Activated CD4-positive, alpha-beta memory T cell treated with anti-CD3 and anti-CD28 coated beads for 36 hours (primary cell): Measurements from ENCODE around the gene EDN2. TPM values are rescaled to one million over a fixed set of nuclear protein-coding genes. Genes with fewer than 3 reads are reported as not detected.

Experiments
- CTCF ChIA-PET: fragments of 350-600 bp; sonication (Branson Sonifier 250); formaldehyde crosslinking; loops from one replicate; lab custom pipeline; 2021; ENCODE audit warnings: antibody characterized with exemption, inconsistent platforms; lab: Charles Lee
- POLR2A ChIA-PET: fragments of 350-600 bp; sonication (Branson Sonifier 250); formaldehyde crosslinking; loops from one replicate; lab custom pipeline; 2021; ENCODE audit warnings: antibody characterized with exemption; lab: Charles Lee
- DNase-seq: peaks from one replicate; pipeline ENCODE4 v3.0.0-alpha.2; 2020
- H3K27ac Mint-ChIP-seq: one replicate; pipeline ENCODE4 v1.8.0; 2021; ENCODE audit warnings: mixed read lengths
- H3K27me3 Mint-ChIP-seq: one replicate; pipeline ENCODE4 v1.8.0; 2021; ENCODE audit warnings: mixed read lengths
- H3K36me3 Mint-ChIP-seq: one replicate; pipeline ENCODE4 v1.8.0; 2021; ENCODE audit warnings: mixed read lengths
- H3K4me1 Mint-ChIP-seq: one replicate; pipeline ENCODE4 v1.8.0; 2021; ENCODE audit warnings: low read depth, mixed read lengths
- H3K4me3 Mint-ChIP-seq: one replicate; pipeline ENCODE4 v1.8.0; 2021; ENCODE audit warnings: mild to moderate bottlenecking, mixed read lengths
- H3K9me3 Mint-ChIP-seq: one replicate; pipeline ENCODE4 v1.8.0; 2021; ENCODE audit warnings: mixed read lengths
- intact Hi-C: fragments of 100-400 bp; cut with micrococcal nuclease; formaldehyde crosslinking; loops from one replicate; pipeline ENCODE4 v1.15.1; 2023
- total RNA-seq, 2 experiments: library from RNA; stranded (reverse); gene quantifications; one replicate each; pipeline ENCODE4 v1.2.3, GENCODE V29; 2021

EDN2 gene
- total RNA-seq, 2 experiments from 2014 or later: not detected

DNA sequence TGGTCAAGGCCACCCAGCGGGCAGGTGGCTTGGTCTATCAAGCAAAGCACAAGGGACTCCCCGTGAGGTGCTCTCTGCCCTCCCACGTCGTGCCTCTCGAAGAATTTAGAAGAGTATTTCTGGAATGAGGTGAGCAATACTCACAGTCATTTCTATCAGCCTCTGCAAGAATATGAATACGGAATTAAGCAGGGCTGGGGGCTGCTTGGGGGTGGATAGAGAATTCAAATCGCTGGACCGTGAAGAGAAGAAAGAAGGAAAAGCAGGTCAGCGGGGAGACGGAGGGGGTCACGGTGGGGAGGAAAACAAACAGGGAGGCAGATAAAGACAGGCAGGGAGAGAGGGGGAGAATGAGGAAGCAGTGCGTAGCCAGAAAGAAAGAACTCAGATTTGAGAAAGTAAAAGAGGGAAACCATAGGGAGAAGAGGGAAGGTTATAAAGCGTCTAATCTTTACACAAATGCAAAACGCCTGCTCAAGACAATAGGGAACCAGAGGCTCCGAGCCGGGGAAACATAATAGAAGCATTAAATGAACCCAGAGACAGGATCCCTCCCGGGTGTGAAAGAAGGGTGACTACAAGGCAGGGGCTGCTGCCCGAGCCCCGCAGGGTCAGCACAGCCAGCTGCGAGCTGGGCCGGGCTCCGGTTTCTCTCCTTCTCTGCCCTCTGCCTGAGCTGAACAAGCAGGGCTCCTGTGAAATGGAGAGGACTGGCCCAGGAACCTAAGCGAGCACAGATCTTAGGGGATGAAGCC lies 2.1 kb upstream of the EDN2 start:
- H3K9me3 Mint-ChIP-seq: no peaks in the 10 kb centered on the region
- intact Hi-C loops: no loop called here
- H3K27ac Mint-ChIP-seq: no peak overlapping the region
- DNase-seq: peak; percentile 40
- CTCF ChIA-PET: interaction anchor here (1.0 kb wide), 1 partner anchor 29 kb away, joined by 4 read pairs; no protein-coding TSS in a partner anchor
- POLR2A ChIA-PET: no interaction called here
- no peaks in the 10 kb centered on the region for H3K36me3 Mint-ChIP-seq
- H3K4me1 Mint-ChIP-seq: peaks cover 16% of the 10 kb centered on the region
- peaks cover 29% of the 10 kb centered on the region for H3K27me3 Mint-ChIP-seq
- H3K4me3 Mint-ChIP-seq: no peak overlapping the region

DNA sequence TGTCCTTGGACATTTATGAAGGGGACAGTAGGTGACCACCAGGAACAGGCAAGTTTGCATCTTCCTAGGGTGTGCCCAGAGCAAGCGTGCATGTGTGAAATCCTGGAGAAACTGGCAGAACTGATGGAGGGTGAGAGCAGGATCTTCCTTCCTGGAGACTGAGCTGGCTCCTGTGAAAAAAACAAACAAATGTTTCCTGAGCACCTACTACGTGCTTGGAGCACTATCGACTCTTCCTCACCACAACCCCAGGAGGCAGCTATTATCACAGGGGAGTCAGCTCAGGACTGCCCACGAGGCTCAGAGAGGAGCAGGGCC lies 1.5 kb upstream of the EDN2 start:
- no peak for DNase-seq
- Mint-ChIP-seq H3K27me3 (peaks cover 29% of the 10 kb centered on the region), H3K9me3 (no peaks in the 10 kb centered on the region), H3K4me1 (peaks cover 16% of the 10 kb centered on the region), H3K27ac (no peak overlapping the region), H3K4me3 (no peak overlapping the region), H3K36me3 (no peaks in the 10 kb centered on the region)
- ChIA-PET CTCF (no interaction called here), POLR2A (no interaction called here)
- intact Hi-C loops: no loop called here

DNA sequence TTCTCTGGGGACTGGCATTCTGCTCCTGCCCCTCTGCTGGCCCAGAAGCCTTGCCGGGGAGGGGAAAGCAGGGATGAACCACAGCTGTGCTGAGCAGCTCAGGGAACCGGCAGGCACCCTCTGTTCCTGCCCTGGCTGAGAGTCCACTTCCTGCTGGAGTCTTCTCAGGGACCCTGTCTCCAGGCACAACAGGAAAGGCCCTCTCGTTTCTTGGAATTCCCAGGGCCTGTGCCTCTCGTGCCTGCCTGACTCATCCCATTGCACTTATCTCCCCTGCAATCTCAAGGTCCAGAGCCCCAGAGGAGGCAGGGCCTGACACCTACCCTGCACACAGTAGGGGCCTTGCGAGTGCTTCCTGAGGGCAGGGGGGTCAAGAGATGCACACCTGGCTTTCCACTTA lies 1.1 kb upstream of the EDN2 start:
- ChIA-PET CTCF (no interaction called here), POLR2A (no interaction called here)
- Mint-ChIP-seq H3K27ac (no peak overlapping the region), H3K9me3 (no peaks in the 10 kb centered on the region), H3K36me3 (no peaks in the 10 kb centered on the region), H3K4me3 (no peak overlapping the region), H3K4me1 (peaks cover 16% of the 10 kb centered on the region), H3K27me3 (peaks cover 29% of the 10 kb centered on the region)
- no peak for DNase-seq
- intact Hi-C loops: no loop called here

DNA sequence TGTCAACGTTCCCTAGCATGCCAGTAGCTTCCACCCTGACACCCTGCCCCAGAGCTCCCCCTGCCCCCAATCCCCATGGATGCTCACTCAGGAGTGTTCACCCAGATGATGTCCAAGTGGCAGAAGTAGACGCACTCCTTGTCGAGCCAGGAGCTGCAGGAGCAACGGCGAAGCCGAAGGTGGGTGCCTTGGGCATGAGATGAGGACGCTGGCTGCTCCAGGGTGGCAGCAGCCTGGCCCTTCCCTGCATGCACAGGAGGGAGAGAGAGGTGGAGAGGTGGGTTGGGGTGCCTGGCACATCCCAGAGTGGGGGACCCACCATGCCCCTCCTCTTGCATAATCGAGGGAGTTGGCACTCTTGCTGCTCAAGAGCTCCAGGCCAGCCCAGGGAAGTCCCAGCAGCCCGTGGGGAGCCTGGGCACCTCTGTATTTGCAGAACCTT lies 502 bp downstream of the EDN2 start:
- Mint-ChIP-seq H3K4me3 (no peak overlapping the region), H3K27me3 (peaks cover 24% of the 10 kb centered on the region), H3K36me3 (no peaks in the 10 kb centered on the region), H3K27ac (no peak overlapping the region), H3K9me3 (no peaks in the 10 kb centered on the region), H3K4me1 (peaks cover 16% of the 10 kb centered on the region)
- intact Hi-C loops: no loop called here
- ChIA-PET CTCF (interaction anchor here (2.1 kb wide), 1 partner anchor 8 kb away, joined by 7 read pairs; no protein-coding TSS in a partner anchor), POLR2A (no interaction called here)
- no peak for DNase-seq

DNA sequence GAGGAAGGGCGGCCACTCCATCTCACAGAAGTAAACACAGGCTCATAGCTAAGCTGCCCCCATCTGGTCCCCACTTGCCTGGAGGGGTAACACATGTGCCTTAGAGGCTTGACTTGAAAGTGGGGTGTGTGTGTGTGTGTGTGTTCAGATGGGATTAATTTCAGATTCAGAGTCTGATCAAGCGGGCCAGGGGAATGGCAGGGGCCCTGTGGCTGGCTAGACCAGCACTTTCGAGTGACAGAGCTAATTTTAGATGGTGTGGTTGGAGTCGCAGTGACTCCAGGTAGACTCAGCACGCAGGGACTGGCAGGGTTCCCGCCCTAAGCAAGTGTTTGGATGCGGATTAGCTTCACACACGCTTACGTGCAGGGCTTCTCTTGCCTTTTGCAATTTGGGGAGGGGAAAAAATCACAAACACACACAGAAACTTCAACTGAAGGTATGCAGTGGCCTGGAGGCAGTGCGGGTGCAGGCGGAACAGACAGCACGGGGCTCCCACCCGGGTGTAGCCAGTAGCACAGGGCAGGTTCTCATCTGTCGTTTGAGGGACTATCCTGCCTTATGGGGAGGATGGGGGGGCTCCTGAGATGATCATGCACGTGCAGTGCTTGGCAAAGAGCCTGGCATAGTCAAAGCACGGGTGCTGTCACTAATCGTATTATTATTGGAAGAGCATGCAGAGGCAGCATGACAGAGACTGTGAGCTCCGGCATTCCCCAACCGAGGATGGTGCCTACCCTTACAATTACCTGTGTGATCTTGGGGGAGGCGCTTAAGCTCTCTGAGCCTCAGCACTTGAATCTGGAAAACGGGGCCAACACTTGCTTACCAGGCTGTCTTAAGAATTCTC lies 1.3 kb downstream of the EDN2 start:
- ChIA-PET CTCF (interaction anchor here (2.1 kb wide), 1 partner anchor 9 kb away, joined by 7 read pairs; no protein-coding TSS in a partner anchor), POLR2A (no interaction called here)
- DNase-seq: no peak
- Mint-ChIP-seq H3K4me3 (no peak overlapping the region), H3K27me3 (peaks cover 22% of the 10 kb centered on the region), H3K36me3 (no peaks in the 10 kb centered on the region), H3K9me3 (no peaks in the 10 kb centered on the region), H3K4me1 (peaks cover 16% of the 10 kb centered on the region), H3K27ac (no peak overlapping the region)
- intact Hi-C loops: no loop called here

DNA sequence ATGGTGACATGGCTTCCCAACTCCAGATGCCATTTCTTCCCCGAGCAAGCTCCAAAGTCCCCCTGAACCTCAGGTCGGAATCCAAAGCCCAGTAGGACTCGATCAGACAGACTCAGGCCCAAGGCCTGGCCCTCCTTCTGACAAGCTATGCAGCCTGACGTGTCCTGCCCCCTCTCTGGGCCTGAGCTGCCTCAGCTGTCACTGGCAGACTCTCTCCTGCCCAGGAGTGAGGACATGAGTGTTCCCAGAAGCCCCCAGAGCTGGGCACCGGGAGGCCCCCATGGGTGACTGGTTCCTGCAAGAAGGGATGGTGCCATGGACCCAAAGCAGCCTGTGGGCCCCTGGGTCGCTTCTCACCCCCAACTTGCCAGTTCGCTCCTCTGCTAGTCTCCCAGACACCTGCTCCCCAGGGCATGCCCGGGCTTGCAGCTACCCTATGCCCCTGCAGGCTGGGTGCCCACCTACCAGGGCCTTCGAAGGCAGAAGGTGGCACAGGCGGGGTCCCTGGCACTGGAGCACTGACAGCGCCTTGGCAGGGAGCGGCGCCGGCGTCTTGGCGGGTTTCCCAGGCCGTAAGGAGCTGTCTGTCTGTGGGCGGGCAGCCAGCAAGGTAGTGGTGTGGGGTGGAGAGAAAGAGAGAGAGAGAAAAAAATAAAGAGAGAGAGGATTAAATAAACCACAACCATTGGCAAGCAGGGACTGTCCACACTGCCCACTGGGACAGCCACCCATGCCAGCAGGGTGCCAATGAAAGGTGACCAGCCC lies 2.3 kb downstream of the EDN2 start:
- intact Hi-C loops: no loop called here
- DNase-seq: no peak
- POLR2A ChIA-PET: no interaction called here
- CTCF ChIA-PET: interaction anchor here (2.1 kb wide), 1 partner anchor 10 kb away, joined by 7 read pairs; no protein-coding TSS in a partner anchor
- Mint-ChIP-seq H3K4me3 (no peak overlapping the region), H3K27me3 (peaks cover 19% of the 10 kb centered on the region), H3K36me3 (no peaks in the 10 kb centered on the region), H3K27ac (no peak overlapping the region), H3K9me3 (no peaks in the 10 kb centered on the region), H3K4me1 (peaks cover 11% of the 10 kb centered on the region)

DNA sequence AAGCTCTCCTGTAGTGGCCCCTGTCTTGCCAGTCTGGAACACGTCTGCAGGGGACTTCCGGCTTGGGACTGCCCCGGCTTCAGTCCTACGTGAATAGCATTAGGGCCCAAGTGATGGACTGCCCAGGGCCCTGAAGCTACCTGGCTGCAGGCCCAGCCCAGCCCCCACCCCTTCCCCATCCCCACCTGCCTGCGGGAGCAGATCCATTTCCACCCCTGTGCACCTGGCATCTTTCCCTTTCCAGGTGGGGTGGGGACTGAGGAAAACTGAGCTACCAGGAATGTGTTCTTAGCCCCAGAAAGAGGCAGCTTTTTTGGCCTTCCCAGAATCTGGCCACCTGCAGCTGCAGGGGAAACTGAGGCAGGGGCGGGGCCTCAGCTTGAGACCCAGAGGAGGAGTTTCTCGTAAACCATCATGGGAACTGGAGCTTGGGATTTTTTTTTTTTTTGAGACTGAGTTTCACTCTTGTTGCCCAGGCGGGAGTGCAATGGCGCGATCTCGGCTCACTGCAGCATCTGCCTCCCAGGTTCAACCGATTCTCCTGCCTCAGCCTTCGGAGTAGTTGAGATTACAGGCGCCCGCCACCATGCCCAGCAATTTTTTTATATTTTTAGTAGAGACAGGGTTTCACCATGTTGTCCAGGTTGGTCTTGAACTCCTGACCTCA lies 3.2 kb downstream of the EDN2 start:
- H3K27ac Mint-ChIP-seq: no peak overlapping the region
- peaks cover 6% of the 10 kb centered on the region for H3K4me1 Mint-ChIP-seq
- H3K27me3 Mint-ChIP-seq: peaks cover 13% of the 10 kb centered on the region
- no peaks in the 10 kb centered on the region for H3K36me3 Mint-ChIP-seq
- H3K4me3 Mint-ChIP-seq: no peak overlapping the region
- intact Hi-C loops: no loop called here
- DNase-seq: no peak
- H3K9me3 Mint-ChIP-seq: no peaks in the 10 kb centered on the region
- ChIA-PET POLR2A (no interaction called here), CTCF (no interaction called here)

DNA sequence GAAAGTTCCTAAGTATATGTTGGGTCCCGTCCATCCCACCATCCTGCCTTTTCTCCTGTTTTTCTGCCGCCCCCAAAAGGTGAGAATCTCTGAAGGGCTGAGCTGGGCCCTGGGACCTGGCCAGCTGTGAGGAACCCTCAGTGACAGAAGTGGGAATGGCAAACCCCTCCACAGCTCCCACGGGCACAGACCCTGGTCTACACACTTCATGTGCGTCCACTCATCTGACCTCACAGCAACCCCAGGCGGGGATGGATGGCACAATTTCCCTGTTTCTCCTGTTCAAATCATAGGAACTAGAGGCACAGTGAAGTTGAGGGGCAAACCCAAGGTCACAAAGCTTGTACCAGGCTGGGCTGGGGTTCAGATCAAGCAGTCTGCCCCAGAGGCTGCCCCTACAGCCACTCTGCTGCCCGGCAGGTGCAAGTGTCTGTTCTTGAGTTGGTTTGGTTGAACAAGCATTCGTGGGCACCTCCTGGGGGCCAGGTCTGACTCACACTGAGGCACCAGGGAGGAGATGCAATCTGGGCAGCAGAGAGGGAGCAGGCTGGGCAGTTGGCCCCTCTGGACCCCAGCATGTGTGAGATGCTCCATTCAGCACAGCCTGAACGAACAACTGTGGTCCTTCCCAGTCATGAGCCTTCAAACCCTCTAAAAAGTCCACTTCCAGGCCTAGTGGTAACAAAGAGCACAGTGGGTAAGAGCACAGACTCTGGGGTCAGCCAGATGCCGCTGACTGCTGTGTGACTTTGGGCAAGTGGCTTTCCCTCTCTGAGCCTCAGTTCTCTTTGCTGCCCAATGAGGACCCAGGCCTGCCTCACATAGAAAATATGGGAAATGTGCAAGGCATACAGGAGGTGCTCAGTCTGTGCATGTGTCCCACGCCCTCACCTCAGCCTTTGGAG lies 4.0 kb downstream of the EDN2 start:
- ChIA-PET POLR2A (no interaction called here), CTCF (interaction anchor here (3.8 kb wide), 1 partner anchor 12 kb away, joined by 14 read pairs; no protein-coding TSS in a partner anchor)
- intact Hi-C loops: no loop called here
- Mint-ChIP-seq H3K4me3 (no peak overlapping the region), H3K27ac (no peak overlapping the region), H3K27me3 (peaks cover 8% of the 10 kb centered on the region), H3K36me3 (no peaks in the 10 kb centered on the region), H3K9me3 (no peaks in the 10 kb centered on the region), H3K4me1 (no peaks in the 10 kb centered on the region)
- DNase-seq: no peak

DNA sequence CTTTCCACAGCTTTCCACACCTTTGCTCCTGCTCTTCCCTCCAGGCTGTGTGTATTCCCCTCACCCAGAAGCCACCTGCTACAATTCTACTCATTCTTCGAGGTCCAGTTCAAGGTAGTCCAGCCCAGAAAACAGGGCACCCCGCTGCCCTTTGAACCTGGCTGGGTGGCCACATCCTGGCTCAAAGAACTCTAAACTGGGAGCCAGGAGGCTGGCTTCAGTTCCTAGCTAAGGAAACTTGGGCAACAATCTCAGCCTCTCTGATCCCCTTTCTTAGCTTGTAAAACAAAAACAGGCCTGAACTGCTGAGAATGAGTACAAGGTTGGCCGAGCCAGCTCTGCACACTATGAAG lies 4.7 kb downstream of the EDN2 start:
- Mint-ChIP-seq H3K36me3 (no peaks in the 10 kb centered on the region), H3K9me3 (no peaks in the 10 kb centered on the region), H3K4me1 (no peaks in the 10 kb centered on the region), H3K27me3 (peaks cover 5% of the 10 kb centered on the region), H3K27ac (no peak overlapping the region), H3K4me3 (no peak overlapping the region)
- ChIA-PET POLR2A (no interaction called here), CTCF (interaction anchor here (3.8 kb wide), 1 partner anchor 12 kb away, joined by 14 read pairs; no protein-coding TSS in a partner anchor)
- intact Hi-C loops: no loop called here
- no peak for DNase-seq

DNA sequence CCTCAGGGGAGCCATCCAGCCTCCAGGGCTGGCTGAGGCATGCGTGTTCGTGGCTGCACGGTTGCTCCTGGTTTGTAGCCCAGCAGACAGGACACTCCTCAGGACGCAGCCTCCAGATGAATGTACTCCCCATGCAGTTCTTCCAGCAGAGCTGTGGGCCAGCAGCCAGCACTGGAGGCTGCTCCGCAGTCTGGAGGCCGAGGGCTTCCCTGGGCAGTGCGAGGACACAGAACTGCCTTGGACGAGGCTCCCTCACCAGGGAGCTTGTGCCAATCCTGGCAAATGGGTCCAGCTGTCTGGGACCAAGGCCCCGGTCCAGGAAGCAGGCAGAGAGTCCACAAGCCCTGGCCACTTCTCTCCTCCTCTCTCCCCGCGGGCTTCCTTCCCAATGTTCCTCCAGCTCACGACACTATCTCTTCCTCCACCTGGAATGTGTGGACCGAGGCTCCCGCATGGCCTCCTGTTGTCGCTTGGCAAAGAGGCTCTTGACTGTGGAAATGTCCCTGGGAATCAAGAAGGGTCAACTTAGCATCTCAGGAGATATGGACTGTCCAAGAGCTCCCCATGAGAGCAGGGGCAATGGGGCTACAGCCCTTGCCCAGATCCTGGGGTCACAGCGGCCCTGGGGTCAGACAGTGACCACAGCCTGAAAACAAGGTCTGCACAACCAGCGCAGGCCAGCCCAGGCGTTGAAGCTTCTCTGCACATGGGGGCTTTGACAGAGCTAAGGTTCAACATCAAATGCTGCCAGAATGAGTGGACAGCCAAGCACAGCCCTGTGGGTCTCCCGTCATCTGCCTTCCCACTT lies 5.3 kb downstream of the EDN2 start:
- intact Hi-C loops: no loop called here
- Mint-ChIP-seq H3K36me3 (no peaks in the 10 kb centered on the region), H3K4me3 (no peak overlapping the region), H3K9me3 (no peaks in the 10 kb centered on the region), H3K4me1 (no peaks in the 10 kb centered on the region), H3K27me3 (peaks cover 5% of the 10 kb centered on the region), H3K27ac (no peak overlapping the region)
- no peak for DNase-seq
- POLR2A ChIA-PET: no interaction called here
- CTCF ChIA-PET: interaction anchor here (3.8 kb wide), 1 partner anchor 13 kb away, joined by 14 read pairs; no protein-coding TSS in a partner anchor
